Measurements from ENCODE around the gene TMEM140.
"Not testable (repeated sequence)": the region's sequence is repeated elsewhere in the genome, so short reads cannot be mapped to it uniquely, and the experiment has no call there.

The TMEM140 gene

DNA sequence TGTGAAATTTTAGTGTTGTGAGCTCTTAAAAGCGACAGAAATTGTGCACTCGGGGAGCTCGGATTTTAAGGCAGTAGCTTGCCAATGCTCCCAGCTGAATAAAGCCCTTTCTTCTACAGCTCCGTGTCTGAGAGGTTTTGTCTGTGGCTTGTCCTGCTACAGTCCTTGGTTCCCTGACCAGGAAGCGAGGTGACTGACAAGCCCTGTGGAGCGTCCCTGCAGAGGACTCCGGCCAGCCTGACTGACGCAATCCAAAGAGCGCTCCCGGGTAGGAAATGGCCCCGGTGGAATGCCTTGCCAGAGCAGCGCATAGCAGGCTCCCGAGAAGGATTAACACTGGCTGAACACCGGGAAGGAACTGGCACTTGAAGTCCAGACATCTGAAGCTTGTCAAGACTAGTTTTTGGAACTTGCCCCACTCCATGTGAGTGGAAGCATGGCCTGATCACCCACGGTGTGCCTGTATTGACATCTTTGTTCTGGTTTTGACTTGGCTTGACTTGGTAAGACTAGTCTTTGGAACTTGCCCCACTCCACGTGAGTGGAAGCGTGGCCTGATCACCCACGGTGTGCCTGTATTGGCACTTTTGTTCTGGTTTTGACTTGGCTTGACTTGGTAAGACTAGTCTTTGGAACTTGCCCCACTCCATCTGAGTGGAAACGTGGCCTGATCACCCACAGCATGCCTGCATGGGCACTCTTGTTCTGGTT lies 23.9 kb downstream of the TMEM140 start:
- not testable (repeated sequence) for DNase-seq (ENCODE audit: low read depth in 2 of 2, low spot score in 1 of 2)

DNA sequence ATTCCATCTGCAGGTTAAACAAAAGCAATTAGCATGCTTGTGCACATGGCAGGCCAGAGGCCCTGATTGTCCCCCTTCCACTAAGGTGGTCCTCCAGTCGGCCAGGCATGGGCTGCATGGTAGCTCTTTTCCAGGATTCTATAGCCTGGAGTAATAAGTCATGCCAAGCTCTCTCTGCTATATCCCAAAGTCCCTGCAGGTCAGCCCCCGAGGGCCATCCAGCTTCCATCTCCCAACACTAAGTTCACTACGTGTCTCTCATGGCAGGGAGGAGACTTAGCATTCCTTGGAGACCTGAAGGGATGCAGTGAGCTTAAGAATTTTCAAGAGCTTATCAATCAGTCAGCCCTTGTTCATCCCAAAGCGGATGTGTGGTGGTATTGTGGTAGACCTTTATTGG lies 26.0 kb downstream of the TMEM140 start:
- not testable (repeated sequence) for DNase-seq (ENCODE audit: low read depth in 2 of 2, low spot score in 1 of 2)

DNA sequence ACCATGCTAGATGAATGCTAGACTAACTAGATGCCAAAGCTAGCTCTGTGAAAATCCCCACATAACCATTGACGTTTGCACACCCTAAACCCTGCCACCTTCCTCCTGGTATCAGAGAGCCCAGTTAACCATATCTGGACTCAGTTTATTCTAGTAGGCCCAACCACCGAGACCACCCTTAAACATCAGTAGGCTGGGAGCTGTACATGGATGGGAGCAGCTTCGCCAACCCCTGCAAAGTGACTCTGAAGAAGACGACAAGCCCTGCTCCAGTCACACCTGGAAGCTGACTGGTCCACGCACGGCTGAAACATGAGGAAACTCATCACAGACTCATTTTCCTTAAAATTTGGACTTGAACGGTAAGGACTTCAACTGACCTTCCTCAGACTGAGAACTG lies 27.1 kb downstream of the TMEM140 start:
- DNase-seq (ENCODE audit: low read depth in 2 of 2, low spot score in 1 of 2) = no peak

DNA sequence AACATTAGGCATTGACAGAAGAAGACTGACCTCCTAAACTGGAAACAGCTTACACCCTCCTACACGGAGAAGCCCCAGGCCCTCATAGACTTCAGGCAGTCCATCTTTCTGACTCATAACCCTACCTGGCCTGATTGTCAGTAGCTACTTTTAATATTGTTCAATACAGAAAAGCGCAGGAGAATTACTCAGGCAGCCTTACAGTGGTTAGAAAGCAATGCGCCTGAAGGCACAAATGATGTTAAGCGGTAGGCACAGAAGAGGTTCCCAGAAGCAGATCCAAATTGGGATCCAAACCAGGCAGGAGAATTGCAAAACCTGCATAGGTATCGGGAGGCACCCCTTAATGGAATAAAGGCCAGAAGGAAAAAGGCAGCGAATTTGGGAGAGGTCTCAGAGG lies 28.1 kb downstream of the TMEM140 start:
- no peak for DNase-seq (ENCODE audit: low read depth in 2 of 2, low spot score in 1 of 2)

DNA sequence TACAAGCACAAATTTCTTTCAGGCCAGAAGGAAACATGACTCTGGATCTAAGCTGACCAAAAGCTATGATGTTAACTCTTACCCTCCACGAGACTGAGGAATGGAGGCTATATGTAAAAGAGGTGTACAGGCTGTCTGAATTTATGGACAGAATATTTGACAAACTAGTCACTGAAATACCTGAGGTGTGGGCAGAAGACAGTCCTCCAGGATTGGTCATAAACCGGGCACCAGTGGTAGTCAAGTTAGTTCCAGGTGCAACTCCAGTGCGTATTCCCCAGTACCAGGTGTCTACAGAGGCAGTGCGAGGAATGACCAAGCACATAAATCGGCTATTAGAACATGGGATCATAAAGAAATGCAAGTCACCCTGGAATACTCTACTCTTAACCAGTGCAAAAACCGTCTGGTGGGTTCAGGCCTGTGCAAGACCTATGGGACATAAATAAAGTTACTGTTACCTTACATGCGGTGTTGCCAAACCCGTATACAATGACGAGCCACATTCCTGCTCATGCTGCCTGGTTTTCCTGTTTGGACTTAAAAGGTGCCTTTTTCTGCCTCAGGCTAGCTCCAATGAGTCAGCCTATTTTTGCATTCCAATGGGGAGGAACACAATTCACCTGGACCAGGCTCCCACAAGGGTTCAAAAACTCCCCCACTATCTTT lies 29.3 kb downstream of the TMEM140 start:
- DNase-seq (ENCODE audit: low read depth in 2 of 2, low spot score in 1 of 2) = no peak

DNA sequence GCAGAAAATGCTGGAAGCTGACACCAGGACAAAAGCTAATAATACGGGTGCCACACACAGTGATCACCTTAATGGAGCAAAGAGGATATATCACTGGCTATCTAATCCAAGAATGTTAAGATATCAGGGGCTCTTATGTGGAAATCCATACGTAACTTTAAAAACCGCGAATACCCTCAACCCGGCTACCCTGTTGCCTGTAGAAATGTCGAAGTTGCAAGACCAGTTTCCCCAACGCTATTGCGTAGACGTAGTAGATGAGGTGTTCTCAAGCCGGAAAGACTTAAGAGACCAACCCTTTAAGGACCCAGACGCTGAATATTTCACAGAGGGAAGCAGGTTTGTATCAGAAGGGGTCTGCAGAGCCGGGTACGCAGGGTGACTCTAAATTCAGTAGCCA lies 30.5 kb downstream of the TMEM140 start:
- DNase-seq (ENCODE audit: low read depth in 2 of 2, low spot score in 1 of 2) = no peak

DNA sequence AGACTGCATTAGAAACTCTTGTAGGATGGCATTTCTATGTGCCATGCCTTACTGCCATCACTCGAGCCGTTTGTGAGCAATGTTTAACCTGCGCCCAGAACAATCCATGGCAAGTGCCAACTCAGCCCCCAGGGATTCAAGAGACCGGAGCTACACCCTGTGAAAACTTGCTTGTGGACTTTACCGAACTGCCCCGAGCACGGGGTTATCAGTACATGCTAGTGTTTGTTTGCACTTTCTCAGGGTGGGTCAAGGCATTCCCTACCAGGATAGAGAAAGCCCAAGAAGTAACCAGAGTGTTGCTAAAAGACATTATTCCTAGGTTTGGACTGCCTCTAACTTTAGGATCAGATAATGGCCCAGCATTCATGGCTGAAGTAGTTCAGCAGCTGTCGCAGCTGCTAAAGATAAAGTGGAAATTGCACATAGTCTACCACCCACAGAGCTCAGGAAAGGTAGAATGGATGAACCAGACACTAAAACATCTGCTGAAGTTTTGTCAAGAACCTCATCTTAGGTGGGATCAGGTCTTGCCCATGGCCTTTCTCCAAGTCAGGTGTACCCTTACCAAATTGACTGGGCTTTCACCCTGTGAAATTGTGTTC lies 31.6 kb downstream of the TMEM140 start:
- no peak for DNase-seq (ENCODE audit: low read depth in 2 of 2, low spot score in 1 of 2)

DNA sequence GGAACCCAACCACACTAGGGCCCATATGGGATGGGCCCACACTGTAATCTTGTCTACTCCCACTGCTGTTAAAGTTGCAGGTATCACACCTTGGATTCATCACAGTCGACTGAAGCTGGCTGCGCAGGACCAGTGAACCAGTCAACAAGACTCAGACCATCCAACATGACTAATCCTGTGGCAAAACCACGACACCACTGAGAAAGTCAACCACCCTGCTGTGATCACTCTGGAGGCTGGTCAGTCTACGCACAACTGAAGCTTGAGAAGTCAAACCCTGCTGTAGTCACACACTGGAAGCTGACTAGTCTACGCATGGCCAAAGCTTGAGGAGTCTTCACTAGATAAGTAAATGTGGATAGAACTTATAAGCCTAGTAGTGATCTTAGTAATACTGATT lies 32.2 kb downstream of the TMEM140 start:
- no peak for DNase-seq (ENCODE audit: low read depth in 2 of 2, low spot score in 1 of 2)

DNA sequence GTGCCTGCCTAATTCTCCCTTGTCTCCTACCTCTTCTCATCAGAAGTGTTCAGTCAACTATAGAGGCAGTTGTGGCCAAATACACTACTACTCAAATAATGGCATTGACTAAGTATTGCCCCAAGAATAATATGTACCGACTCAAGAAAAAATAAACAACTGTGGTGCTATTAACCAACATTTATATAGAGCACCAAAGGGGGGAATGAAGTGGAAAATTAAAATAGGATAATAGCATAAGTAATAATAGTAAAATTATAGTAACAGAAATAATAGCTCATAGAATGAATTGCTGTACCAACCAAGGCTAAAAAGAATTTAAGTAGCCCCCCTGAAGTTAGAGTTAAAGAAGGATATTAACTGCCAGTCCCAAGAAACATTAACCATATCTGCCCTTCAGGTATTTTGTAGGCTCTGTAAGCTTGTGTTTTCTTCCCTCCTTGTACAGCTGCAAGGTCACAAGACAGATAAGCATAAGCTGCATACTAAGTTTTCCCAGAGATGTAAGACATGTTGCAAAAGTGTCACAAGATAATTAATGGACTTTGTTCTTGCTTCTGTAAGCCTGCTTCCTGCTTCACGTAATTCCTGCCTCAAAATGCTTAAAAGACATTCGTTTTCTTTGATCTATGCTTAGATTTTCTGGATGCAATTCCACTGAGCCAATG lies 33.5 kb downstream of the TMEM140 start:
- DNase-seq (ENCODE audit: low read depth in 2 of 2, low spot score in 1 of 2) = no peak

DNA sequence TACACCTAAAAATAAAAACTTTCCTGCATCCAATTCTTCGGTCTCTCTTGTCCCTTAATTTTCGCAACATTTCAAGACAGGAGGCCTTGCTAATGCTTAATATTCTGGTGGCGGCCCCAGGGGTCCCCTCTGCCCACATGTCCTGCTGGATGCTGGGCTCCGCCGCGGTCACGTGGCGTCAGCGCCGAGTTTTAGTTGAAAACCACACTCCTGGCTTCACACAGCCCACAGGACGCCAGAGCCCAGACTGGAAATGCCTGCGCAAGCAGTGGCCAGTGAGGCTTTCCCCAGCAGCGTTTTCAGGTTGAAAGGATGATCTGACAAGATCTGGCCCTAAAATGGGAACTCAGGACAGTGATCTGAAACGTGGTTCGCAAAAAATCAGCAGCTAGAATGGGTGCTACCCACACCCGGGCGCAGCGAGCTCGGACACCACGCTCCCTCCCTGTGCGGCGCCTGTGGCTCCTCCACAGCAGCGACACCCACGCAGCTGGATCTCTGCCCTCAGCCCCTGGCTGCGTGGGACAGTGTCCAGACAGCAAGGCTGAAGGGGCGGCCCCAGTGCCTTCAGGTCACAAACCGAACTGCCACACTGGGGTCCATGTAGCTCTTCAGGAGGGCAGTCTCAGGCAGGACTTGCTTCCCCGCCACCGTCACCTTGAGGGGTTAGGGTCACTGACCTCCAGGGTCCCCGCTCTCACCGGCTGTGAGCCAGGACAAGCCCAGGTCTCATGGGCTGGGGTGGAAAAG lies 34.2 kb downstream of the TMEM140 start:
- DNase-seq (ENCODE audit: low read depth in 2 of 2, low spot score in 1 of 2) = no peak

DNA sequence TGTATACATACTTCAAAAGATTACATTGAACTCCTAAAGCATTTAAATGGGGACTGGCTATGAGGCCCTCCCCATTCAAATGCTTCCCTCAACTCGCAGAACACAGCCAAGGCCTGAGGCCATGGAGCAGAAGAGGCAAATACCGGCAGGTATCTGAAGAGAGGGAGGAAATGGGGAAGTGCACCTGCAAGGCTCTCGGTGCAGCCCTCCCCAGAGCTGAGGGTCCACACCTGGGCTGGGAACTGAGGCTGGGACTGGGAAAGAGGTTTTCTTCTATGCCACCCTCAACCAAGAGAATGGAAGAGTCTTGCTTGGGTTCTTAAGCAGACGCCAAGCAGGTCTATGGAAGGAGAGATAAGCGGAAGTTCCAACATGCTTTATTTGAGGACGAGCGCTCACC lies 35.6 kb downstream of the TMEM140 start:
- DNase-seq (ENCODE audit: low read depth in 2 of 2, low spot score in 1 of 2) = no peak

DNA sequence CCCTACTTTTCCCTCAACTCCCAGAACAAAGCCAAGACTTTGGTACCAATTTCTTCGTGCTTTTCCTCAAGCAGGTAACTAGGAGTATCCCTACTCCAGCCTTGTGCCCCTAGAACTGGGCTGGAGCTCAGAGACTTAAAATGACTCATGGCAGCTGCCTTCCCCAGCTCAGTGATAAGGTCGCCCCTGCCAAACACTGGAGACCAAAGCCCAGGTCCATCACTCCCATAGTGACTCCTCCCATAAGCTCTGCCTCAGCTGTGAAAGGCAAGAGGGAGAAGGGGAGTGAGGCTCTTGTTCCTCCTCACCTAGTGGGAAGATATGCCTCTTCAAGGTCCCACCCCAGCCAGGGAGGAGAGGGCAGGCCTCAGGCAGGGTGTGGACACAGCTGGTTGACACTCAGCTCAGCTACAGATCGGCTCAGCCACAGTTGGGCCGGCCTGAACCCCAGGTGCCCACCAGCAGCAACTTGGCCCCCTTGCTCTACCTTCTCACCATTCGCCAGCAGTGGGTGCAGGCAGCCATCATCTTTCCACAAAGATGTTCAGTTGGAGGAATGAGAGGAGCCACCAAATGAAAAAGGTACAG lies 36.5 kb downstream of the TMEM140 start:
- DNase-seq (ENCODE audit: low read depth in 2 of 2, low spot score in 1 of 2) = no peak

DNA sequence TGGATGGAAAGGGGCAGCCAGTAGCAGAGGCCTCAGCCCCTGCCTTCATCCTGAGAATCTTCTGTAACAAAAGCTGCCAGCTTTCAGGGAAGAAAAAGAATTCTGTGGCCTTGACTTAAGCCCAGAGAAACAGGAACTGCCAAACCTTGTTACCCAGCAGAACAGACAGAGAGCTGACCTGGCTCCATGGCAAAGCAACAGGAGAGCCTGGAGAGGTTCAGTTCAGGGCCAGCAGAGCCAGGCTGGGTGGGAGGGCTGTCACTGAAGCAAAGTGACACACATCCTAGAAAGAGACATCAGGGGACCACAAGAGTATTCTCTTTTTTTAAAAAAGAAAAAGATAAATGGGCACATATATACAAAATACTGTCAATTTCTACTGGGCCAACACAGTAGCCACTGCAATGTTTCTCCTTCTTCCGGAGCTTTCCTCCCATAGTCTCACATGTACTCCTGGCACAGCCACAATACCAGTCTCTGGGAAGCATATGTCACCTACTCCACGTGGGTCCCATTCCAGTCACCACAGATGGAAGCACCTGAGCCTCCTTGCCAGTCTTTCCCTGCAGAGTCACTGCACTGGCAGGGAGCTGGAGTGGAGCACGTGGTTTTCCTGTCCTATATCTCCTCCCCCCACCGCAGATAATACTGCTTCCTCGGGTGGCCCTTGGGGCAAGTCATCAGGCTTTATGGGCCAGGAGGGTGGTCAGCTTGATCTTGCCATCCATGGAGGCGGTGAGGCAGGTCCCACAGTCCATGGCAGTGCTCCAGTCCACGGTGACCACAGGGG lies 37.8 kb downstream of the TMEM140 start:
- DNase-seq (ENCODE audit: low read depth in 2 of 2, low spot score in 1 of 2) = no peak

DNA sequence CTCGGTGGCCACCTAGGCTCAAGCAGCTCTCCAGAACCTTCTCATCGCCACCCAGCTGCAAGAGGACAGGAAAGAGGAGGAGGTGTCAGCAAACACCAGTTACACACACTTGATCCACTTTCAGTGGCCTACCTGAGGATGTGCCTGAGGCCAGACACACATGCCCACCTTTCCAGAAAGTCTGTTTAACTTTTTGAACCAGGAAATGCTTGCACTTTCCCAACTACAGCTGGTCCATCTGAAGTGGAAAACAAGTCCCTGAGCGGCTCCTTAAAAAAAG lies 38.3 kb downstream of the TMEM140 start:
- no peak for DNase-seq (ENCODE audit: low read depth in 2 of 2, low spot score in 1 of 2)

DNA sequence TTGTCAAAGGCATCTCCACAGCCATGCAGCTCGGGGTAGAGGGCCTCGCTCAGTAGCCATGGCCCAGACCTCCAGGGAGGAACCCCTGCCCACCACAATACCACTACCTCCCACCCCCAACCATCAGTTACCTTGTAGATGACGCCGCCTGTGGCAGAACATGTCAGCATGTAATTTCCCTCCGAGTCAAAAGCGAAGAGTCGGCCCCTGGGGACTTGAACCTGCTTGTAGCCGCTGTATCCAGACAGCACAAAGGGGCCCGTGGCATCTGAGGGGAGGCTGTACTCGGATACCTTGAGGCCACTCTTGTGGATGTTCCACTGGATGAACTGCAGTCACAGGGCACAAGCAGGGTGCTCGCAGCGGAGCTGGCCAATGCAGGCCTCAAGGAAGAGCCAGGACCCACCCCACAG lies 39.0 kb downstream of the TMEM140 start:
- DNase-seq (ENCODE audit: low read depth in 2 of 2, low spot score in 1 of 2) = no peak

DNA sequence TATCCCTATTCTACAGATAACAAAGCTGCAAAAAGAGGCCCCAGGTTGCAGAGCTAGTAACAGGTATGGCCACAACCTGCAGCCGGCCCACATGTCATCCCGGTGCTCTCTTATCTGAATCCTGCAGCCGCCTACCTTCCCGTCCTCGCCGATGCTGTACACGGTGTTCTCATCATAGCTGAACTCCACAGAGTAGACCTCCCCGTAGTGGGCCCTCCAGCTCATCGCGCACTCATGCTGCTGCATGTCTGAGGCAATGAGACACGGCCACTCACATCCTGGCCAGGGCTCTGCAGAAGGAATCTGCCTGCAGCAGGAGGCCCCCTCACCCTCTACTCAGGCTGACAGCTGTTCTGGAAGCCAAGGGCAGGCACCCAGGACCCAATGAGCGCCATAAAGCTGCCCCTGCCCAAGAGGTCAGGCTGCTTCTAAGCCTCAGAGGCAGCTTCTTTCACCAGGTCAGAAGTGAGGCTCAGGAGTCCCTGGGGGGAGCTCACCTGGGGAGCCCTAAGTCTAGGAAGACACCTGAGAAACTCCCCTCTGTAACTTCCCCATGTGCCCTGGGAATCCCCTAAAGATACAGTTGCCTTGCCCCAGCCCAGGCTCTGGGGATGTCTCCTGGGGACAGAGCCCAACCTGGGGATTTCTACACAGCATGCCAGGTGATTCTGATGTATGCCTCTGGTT lies 40.6 kb downstream of the TMEM140 start:
- DNase-seq (ENCODE audit: low read depth in 2 of 2, low spot score in 1 of 2) = no peak

DNA sequence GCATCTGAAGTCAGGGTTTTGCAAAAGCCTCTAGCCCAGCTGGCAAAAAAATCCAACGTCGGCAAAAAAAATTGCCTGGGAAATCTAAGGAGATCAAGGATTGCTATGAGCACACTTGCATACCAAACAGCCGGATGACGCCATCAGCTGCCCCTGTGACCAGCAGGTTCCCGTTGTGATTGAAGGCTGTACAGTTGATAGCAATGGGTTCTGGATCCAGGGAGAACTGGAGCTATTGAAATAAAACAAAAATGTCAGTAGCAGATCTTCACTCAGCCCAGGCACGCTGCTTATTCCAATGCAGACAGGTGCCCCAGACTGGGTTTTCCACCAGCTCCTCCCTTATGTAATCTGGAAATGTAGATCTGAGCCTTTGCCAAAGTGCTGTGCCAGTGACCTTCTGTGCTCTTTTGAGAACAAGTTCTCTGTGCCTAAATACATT lies 41.4 kb downstream of the TMEM140 start:
- no peak for DNase-seq (ENCODE audit: low read depth in 2 of 2, low spot score in 1 of 2)

DNA sequence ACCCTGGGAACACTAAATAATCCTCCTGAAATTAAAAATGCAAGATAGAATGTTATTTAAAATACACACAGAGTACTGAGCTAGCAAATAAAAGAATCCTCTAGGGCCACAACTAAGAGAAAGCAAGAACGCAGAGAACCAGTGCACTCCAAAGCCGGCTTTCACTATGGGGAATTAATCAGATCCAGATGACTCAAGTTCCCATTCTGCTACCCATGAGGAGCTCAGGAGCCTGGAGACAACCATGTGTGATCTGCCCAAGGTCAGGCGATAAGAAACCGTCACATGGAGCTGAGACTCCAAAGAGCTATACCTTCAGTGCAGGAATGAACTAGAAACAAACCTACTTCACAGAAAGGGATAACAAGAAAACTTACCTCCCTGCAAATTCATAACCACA lies 42.1 kb downstream of the TMEM140 start:
- no peak for DNase-seq (ENCODE audit: low read depth in 2 of 2, low spot score in 1 of 2)

DNA sequence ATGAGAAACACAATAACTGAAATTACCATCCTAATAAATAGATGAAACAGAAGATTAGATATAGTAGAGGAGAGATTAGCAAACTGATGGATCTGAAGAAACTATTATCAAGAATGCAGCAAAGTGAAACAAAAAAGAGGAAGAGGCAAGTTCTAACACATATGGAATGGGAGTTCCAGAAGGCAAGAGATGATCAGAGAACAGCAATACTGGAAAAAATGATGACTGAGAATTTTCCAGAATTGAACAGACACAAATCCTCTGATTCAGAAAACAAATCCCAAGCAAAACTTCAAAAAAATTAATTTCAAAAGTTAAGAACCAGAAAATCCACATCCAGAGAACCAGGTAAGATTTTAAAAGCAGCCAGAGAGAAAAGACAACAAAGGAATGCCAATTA lies 42.8 kb downstream of the TMEM140 start:
- no peak for DNase-seq (ENCODE audit: low read depth in 2 of 2, low spot score in 1 of 2)

All from stimulated activated CD8-positive, alpha-beta memory T cell treated with anti-CD3 and anti-CD28 coated beads, Interleukin-4, amount 100 ng/mL, for 4 hours (primary cell).